GM21786 (cell line): ENCODE data around the gene MORF4L1.
A peak's percentile ranks its signal among the peaks of the same experiment; 100 is the strongest.

ENCODE experiments used
- ATAC-seq: cut with Tn5 transposase; IDR thresholded peaks from one replicate; pipeline ENCODE4 v1.9.1; 2021; ENCODE audit not compliant: unreplicated experiment

MORF4L1 gene

GRCh38 chr15:78944669-78945407 lies 72.1 kb downstream of the MORF4L1 start, which contains the start of gene CTSH:
Gene CTSH (minus strand): TSS chr15:78945046. CDS start chr15:78944981, 65 bp downstream.
- peak; percentile 54 for ATAC-seq

DNA sequence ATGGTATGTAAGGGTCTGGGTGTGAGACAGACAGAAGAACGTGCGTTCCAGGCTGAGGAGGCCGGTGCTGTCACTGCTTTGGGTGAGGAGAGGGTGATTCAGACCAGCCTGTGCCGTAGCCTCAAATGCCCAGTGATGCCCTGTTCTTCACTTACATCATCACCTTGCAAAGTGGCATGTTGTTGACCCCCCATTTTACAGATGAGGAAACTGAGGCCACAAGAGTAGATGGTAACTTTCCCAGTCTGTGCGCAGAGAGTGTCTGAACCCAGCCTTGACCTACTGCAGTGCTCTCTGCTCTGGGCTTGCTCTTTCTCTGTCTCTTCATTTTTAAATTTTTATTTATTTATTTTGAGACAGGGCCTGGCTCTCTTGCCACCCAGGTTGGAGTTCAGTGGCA lies 73.8 kb downstream of the MORF4L1 start:
- no peak for ATAC-seq

DNA sequence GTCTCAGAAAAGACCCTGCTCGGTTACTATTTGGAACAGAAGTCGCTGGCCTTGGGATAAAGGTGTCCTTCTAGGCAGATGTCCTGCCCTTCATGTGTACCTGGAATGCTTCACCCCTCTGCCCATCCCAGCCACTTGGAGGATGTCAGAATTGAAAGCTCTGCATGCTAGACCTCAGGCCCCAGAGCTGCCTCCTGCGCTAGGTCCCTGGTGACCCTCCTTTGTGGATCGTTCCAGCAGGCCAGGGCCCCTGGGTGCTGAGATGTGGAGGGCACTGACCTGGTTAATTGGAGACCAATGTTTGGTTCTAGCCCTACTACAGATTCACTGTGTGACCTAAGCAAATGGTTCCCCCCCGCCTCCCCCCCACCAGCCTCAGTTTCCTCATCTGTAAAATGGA lies 74.8 kb downstream of the MORF4L1 start:
- ATAC-seq, result no peak
